Measurements from ENCODE around the gene CEACAM3.

CEACAM3 gene

GRCh38 chr19:41793414-41793727, 3.0 kb upstream of the CEACAM3 start:
- DNase-seq, result no peak

GRCh38 chr19:41795031-41795461, 1.3 kb upstream of the CEACAM3 start:
- peak; percentile 56 for DNase-seq

- DNase-seq, result no peak
These were observed 514 bp downstream of the CEACAM3 start for GRCh38 chr19:41796901-41797300.

GRCh38 chr19:41799444-41800000, 3.1 kb downstream of the CEACAM3 start:
- DNase-seq, result no peak

- DNase-seq, result no peak
These were observed 4.6 kb downstream of the CEACAM3 start for GRCh38 chr19:41801031-41801430.

- DNase-seq, result no peak
These were observed 5.4 kb downstream of the CEACAM3 start for GRCh38 chr19:41801792-41802211.

- DNase-seq, result no peak
These were observed 6.4 kb downstream of the CEACAM3 start for GRCh38 chr19:41802770-41803169.

GRCh38 chr19:41804336-41804735, 7.9 kb downstream of the CEACAM3 start:
- no peak for DNase-seq

GRCh38 chr19:41807176-41807575, 10.8 kb downstream of the CEACAM3 start:
- DNase-seq, result no peak

GRCh38 chr19:41808663-41809566, 12.5 kb downstream of the CEACAM3 start:
- DNase-seq, result no peak

- no peak for DNase-seq
These were observed 13.9 kb downstream of the CEACAM3 start for GRCh38 chr19:41810301-41810700.

- no peak for DNase-seq
These were observed 14.6 kb downstream of the CEACAM3 start for GRCh38 chr19:41811036-41811435.

GRCh38 chr19:41811981-41812380, 15.6 kb downstream of the CEACAM3 start:
- no peak for DNase-seq

- DNase-seq, result no peak
These were observed 17.5 kb downstream of the CEACAM3 start for GRCh38 chr19:41813911-41814310.

GRCh38 chr19:41815301-41815700, 18.9 kb downstream of the CEACAM3 start:
- DNase-seq, result no peak

GRCh38 chr19:41816761-41817160, 20.4 kb downstream of the CEACAM3 start:
- DNase-seq, result no peak

GRCh38 chr19:41821003-41821735, 24.8 kb downstream of the CEACAM3 start:
- DNase-seq, result peak; percentile 50

- DNase-seq, result no peak
These were observed 41.8 kb downstream of the CEACAM3 start for GRCh38 chr19:41837981-41838708.

- DNase-seq, result no peak
These were observed 42.8 kb downstream of the CEACAM3 start for GRCh38 chr19:41839211-41839610.

- no peak for DNase-seq
These were observed 47.0 kb downstream of the CEACAM3 start for GRCh38 chr19:41843371-41843770.

GRCh38 chr19:41844601-41845000, 48.2 kb downstream of the CEACAM3 start, which contains the start of gene LYPD4:
TSS of gene LYPD4 (minus strand) at chr19:41844683. CDS start at chr19:41839285, 5,398 bp downstream.
- no peak for DNase-seq

- DNase-seq, result no peak
These were observed 48.4 kb downstream of the CEACAM3 start, which contains the start of gene DMRTC2 for GRCh38 chr19:41845001-41845050. TSS of gene DMRTC2 (plus strand) at chr19:41845042. CDS start at chr19:41847429, 2,387 bp downstream.

GRCh38 chr19:41845051-41845590, 48.7 kb downstream of the CEACAM3 start:
- DNase-seq, result no peak
